ENCODE data around the gene SPATA31D4. TPM values are rescaled to one million over a fixed set of nuclear protein-coding genes. Genes with fewer than 3 reads are reported as not detected.
"Not testable (repeated sequence)": the region's sequence is repeated elsewhere in the genome, so short reads cannot be mapped to it uniquely, and the experiment has no call there.

The SPATA31D4 gene
- total RNA-seq, result not detected
- long read RNA-seq, result 0 reads

DNA sequence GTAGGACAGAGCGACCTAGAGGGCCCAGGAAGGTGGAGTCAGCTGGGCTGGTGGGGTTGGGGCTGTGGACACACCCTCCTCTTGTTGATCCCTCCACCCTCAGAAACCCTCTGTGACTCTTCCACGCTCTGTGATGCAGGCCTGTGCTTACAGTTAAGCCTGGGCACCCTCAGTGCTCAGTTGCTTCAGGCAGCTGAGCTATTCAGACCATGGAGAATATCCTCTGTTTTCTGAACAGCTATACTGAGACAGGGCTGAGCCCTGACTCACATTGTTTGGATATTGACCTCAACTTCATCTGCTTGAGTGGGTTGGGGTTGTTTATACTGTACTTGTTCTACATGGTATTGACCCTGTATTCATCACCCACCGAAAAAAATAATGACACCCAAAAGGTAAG lies at the start of gene SPATA31D4:
Gene SPATA31D4, plus strand, starts transcription at position 124 of the 400 bp plus-strand sequence. Its CDS starts 86 bp downstream, at position 210.
- intact Hi-C loops (cut with micrococcal nuclease); DNase-seq; H3K36me3 ChIP-seq; H3K27ac ChIP-seq (replicated peaks); H3K4me1 ChIP-seq; H3K4me3 ChIP-seq; H3K27me3 ChIP-seq (ENCODE audit: low read depth); H3K9me3 ChIP-seq (replicated peaks): not testable (repeated sequence)

DNA sequence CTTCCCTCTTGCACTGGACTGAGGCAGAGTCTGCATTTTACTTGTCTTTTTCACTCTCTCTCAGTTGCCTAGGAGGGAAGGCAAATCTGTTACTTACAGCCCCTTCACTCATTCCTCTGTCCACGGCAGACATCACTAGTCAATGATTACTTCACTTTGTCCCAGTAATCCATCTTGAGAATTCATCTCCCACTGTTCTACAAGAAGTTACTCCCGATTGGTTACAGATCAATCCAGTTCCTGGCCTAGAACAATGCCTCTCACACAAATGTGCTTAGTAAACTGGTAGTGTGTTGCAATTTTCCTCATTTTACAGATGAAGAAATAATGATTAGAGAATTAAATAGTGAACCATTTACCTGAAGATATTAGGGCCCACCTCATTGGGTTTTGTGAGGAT lies 49.7 kb upstream of the SPATA31D4 start:
- H3K27me3 ChIP-seq (ENCODE audit: low read depth), result peaks cover 11% of the 10 kb centered on the region
- intact Hi-C loops (cut with micrococcal nuclease), result no loop called here

DNA sequence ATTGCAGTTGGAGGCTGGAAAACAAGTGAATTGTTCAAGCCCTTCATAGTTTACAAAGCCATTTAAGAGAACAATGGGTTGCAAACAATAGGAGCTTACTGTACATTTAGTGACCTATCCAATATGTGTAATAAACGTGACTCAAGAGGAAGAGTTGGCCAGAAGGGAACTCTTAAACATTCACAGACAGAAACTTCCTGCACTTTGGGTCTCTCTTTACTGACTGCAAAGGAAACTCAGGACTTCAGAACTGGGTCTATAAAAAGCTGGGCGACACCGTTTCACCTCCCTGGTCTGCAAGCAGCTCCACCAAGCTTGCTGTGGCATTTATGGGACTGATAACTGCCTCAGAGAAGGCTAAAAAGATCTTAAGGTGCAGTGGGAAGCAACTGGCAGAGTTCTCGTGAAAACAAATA lies 48.7 kb upstream of the SPATA31D4 start:
- peaks cover 11% of the 10 kb centered on the region for H3K27me3 ChIP-seq (ENCODE audit: low read depth)
- intact Hi-C loops (cut with micrococcal nuclease), result no loop called here
- H3K27ac ChIP-seq (replicated peaks), result no peak overlapping the region
- H3K9me3 ChIP-seq (replicated peaks), result no peaks in the 10 kb centered on the region
- peaks cover 14% of the 10 kb centered on the region for H3K4me1 ChIP-seq
- DNase-seq, result no peak
- TF ChIP-seq, protein P1, sequence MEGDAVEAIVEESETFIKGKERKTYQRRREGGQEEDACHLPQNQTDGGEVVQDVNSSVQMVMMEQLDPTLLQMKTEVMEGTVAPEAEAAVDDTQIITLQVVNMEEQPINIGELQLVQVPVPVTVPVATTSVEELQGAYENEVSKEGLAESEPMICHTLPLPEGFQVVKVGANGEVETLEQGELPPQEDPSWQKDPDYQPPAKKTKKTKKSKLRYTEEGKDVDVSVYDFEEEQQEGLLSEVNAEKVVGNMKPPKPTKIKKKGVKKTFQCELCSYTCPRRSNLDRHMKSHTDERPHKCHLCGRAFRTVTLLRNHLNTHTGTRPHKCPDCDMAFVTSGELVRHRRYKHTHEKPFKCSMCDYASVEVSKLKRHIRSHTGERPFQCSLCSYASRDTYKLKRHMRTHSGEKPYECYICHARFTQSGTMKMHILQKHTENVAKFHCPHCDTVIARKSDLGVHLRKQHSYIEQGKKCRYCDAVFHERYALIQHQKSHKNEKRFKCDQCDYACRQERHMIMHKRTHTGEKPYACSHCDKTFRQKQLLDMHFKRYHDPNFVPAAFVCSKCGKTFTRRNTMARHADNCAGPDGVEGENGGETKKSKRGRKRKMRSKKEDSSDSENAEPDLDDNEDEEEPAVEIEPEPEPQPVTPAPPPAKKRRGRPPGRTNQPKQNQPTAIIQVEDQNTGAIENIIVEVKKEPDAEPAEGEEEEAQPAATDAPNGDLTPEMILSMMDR (IDR thresholded peaks at IDR 0.05; ENCODE audit: borderline replicate concordance), result no peak
- no peaks in the 10 kb centered on the region for H3K36me3 ChIP-seq
- no peak overlapping the region for H3K4me3 ChIP-seq

More for the DNA sequence above, 49.7 kb upstream of the SPATA31D4 start:
- Histone ChIP-seq H3K9me3 (replicated peaks) (no peaks in the 10 kb centered on the region), H3K4me3 (no peak overlapping the region), H3K27ac (replicated peaks) (no peak overlapping the region), H3K4me1 (peaks cover 14% of the 10 kb centered on the region), H3K36me3 (no peaks in the 10 kb centered on the region)
- TF ChIP-seq, protein P1 (IDR thresholded peaks at IDR 0.05; ENCODE audit: borderline replicate concordance), result no peak
- no peak for DNase-seq

DNA sequence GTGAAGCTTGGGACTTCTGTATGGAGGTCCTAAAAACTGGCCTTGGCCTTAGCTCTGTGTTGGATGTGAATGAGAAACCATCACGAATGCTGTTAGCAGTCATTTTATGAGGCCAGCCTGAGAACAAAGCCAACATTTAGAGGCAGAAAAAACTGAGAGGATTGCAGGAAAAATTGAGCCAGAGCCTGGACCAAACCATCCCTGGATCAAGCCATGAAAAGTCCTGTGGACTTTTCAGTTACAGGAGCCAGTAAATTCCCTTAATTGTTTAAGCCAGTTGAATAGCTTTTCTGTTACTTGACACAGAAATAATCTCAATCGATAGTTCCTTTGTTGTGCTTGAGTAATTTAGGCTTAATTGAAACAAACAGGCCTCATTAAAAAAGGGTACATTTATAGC lies 42.6 kb upstream of the SPATA31D4 start:
- intact Hi-C loops (cut with micrococcal nuclease), result no loop called here
- no peak overlapping the region for H3K27ac ChIP-seq (replicated peaks)
- H3K9me3 ChIP-seq (replicated peaks), result no peaks in the 10 kb centered on the region
- H3K27me3 ChIP-seq (ENCODE audit: low read depth), result peaks cover 28% of the 10 kb centered on the region
- no peaks in the 10 kb centered on the region for H3K4me1 ChIP-seq
- H3K36me3 ChIP-seq, result no peaks in the 10 kb centered on the region
- no peak for DNase-seq
- TF ChIP-seq, protein P1 (IDR thresholded peaks at IDR 0.05; ENCODE audit: borderline replicate concordance), result no peak
- H3K4me3 ChIP-seq, result no peak overlapping the region

DNA sequence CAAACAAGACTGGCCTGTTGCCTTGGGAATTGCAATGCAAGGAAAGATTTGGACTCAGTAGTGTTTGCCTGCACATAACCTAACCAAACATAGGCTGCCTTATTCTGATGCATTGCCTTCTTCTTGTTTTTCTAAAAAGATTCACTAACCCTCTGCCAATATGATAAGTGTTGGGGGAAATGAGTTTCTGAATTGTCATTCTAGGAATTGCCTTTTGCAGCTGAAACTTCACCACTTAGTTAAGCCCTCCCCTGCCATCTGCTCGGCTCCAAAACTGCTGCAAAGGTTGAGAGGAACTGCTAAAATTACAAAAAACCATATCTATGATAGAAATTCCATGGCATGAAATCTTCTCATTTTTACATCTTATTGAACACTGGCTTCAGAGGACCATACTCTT lies 41.6 kb upstream of the SPATA31D4 start:
- no peak for DNase-seq
- TF ChIP-seq, protein P1 (IDR thresholded peaks at IDR 0.05; ENCODE audit: borderline replicate concordance), result no peak
- Histone ChIP-seq H3K4me3 (no peak overlapping the region), H3K4me1 (no peaks in the 10 kb centered on the region), H3K36me3 (no peaks in the 10 kb centered on the region), H3K9me3 (replicated peaks) (no peaks in the 10 kb centered on the region), H3K27ac (replicated peaks) (no peak overlapping the region), H3K27me3 (ENCODE audit: low read depth) (peaks cover 28% of the 10 kb centered on the region)
- intact Hi-C loops (cut with micrococcal nuclease), result no loop called here

DNA sequence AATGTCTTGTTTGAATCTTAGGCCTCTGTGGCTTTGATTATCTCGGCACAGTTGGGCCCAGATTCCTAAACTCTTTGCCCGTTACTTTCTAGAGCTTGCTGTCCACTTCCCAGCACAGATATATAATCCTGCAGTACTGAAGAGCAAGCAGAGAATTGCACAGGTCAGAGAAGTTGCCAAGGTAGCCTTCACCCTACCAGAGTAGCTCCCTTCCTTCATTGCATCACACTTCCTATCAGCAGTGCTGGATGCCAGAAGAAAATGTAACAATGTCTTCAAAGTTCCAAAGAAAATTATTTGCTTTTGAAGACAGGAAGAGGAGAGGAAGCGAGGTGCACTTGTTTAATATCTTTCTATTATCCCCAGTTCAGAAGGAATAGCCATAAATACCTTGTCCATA lies 38.1 kb upstream of the SPATA31D4 start:
- intact Hi-C loops (cut with micrococcal nuclease), result no loop called here
- TF ChIP-seq, protein P1 (IDR thresholded peaks at IDR 0.05; ENCODE audit: borderline replicate concordance), result no peak
- H3K9me3 ChIP-seq (replicated peaks), result no peaks in the 10 kb centered on the region

More for the DNA sequence above, 38.1 kb upstream of the SPATA31D4 start:
- Histone ChIP-seq H3K4me3 (no peak overlapping the region), H3K27ac (replicated peaks) (no peak overlapping the region), H3K27me3 (ENCODE audit: low read depth) (peaks cover 24% of the 10 kb centered on the region), H3K4me1 (no peaks in the 10 kb centered on the region), H3K36me3 (no peaks in the 10 kb centered on the region)
- no peak for DNase-seq
